HCT116 (cell line): Measurements from ENCODE around the gene LIPA. TPM values are rescaled to one million over a fixed set of nuclear protein-coding genes. Genes with fewer than 3 reads are reported as not detected.
"Not testable (repeated sequence)": the region's sequence is repeated elsewhere in the genome, so short reads cannot be mapped to it uniquely, and the experiment has no call there.

ENCODE experiments used
- ATAC-seq: fragments of 200-7000 bp; cut with Tn5 transposase; 2 replicates; pipeline ENCODE4 v1.9.1; 2020; ENCODE audit warnings: mild to moderate bottlenecking, moderate library complexity
- BruUV-seq: library from RNA; stranded (reverse); fragments of 400-500 nt; replicated peaks from 2 replicates; lab custom pipeline; 2021; lab: Mats Ljungman, UMichigan
- CTCF ChIA-PET: fragments of 300-600 bp; sonication (Branson Sonifier 250); formaldehyde crosslinking; loops from one replicate; lab custom pipeline; 2021; ENCODE audit warnings: antibody characterized with exemption; lab: Charles Lee
- POLR2A ChIA-PET: fragments of 300-600, 350-600 bp; sonication (Branson Sonifier 250); formaldehyde crosslinking; loops from one replicate; lab custom pipeline; 2021; ENCODE audit warnings: antibody characterized with exemption; lab: Charles Lee
- RAD21 ChIA-PET, 2 experiments: fragments of 300-600 bp; sonication (Branson Sonifier 250); formaldehyde crosslinking; loops; one replicate each; lab custom pipeline; 2023; ENCODE audit warnings: low total read pairs in 2 of 2; ENCODE audit not compliant: uncharacterized antibody in 2 of 2, unreplicated experiment in 2 of 2, low non-redundant PET in 1 of 2; lab: Charles Lee
- DNase-seq: peaks from one replicate; pipeline ENCODE4 v3.0.0-alpha.2; 2010; ENCODE audit warnings: low read depth, low spot score
- H2AFZ ChIP-seq: fragments of 200-600 bp; shearing (Covaris generic), sonication (generic); 2 replicates; pipeline ENCODE4 v1.6.1; 2017; ENCODE audit warnings: low read depth, mixed run types, mixed read lengths, antibody characterized with exemption, low read length; ENCODE audit not compliant: poor library complexity, severe bottlenecking
- H3K27ac ChIP-seq: 2 replicates; pipeline ENCODE4 v1.5.1; 2012; ENCODE audit warnings: low read depth, low read length
- H3K27me3 ChIP-seq: fragments of 200-600 bp; sonication (generic); 2 replicates; pipeline ENCODE4 v1.6.1; 2016; ENCODE audit warnings: mixed run types, low read length, mixed read lengths; ENCODE audit not compliant: insufficient read depth
- H3K36me3 ChIP-seq, 2 experiments: fragments of 200-500 bp in 1 of 2; fragments of 200-600 bp in 1 of 2; sonication (Bioruptor generic) in 1 of 2; sonication (generic) in 1 of 2; 2 replicates each; pipeline versions ENCODE4 v1.5.1 to v1.6.1; 2014 to 2016; ENCODE audit warnings: low read length in 2 of 2, inconsistent platforms in 1 of 2, mixed read lengths in 1 of 2, mixed run types in 1 of 2; ENCODE audit not compliant: insufficient read depth in 2 of 2, control insufficient read depth in 1 of 2
- H3K4me1 ChIP-seq, 2 experiments: fragments of 200-600 bp in 1 of 2; sonication (generic) in 1 of 2; 2 replicates each; pipeline versions ENCODE4 v1.5.1 to v1.6.1; 2012 to 2017; ENCODE audit warnings: low read length in 2 of 2, inconsistent platforms in 1 of 2, mild to moderate bottlenecking in 1 of 2, mixed read lengths in 1 of 2, mixed run types in 1 of 2, moderate library complexity in 1 of 2; ENCODE audit not compliant: insufficient read depth in 2 of 2, control insufficient read depth in 1 of 2
- H3K4me2 ChIP-seq: fragments of 200-600 bp; sonication (generic); 2 replicates; pipeline ENCODE4 v1.6.1; 2017; ENCODE audit warnings: mixed run types, low read length, mixed read lengths
- H3K4me3 ChIP-seq, 2 experiments: fragments of 200-600 bp in 1 of 2; sonication (generic) in 1 of 2; replicated peaks in 1 of 2; 2 replicates each; pipeline ENCODE4 v1.5.1; 2011 to 2016; ENCODE audit warnings: low read length in 2 of 2, control low read depth in 1 of 2, low read depth in 1 of 2, mild to moderate bottlenecking in 1 of 2, mixed read lengths in 1 of 2, mixed run types in 1 of 2
- H3K79me2 ChIP-seq: fragments of 200-600 bp; sonication (generic); 2 replicates; pipeline ENCODE4 v1.6.1; 2017; ENCODE audit warnings: mild to moderate bottlenecking, mixed run types, low read length, moderate library complexity, mixed read lengths; ENCODE audit not compliant: insufficient read depth
- H3K9ac ChIP-seq: fragments of 200-600 bp; sonication (generic); 2 replicates; pipeline ENCODE4 v1.6.1; 2016; ENCODE audit warnings: low read length, mixed read lengths
- H3K9me2 ChIP-seq: fragments of 200-600 bp; sonication (generic), shearing (Covaris generic); 2 replicates; pipeline ENCODE4 v1.6.1; 2017; ENCODE audit warnings: mixed run types, mild to moderate bottlenecking, moderate library complexity; ENCODE audit not compliant: insufficient read depth
- H3K9me3 ChIP-seq, 2 experiments: fragments of 200-500 bp in 1 of 2; fragments of 200-600 bp in 1 of 2; sonication (Bioruptor generic) in 1 of 2; sonication (generic) in 1 of 2; 2 replicates each; pipeline ENCODE4 v1.6.1; 2014 to 2017; ENCODE audit warnings: low read length in 2 of 2, mixed read lengths in 2 of 2, inconsistent platforms in 1 of 2, low read depth in 1 of 2, mild to moderate bottlenecking in 1 of 2, mixed run types in 1 of 2, moderate library complexity in 1 of 2; ENCODE audit not compliant: control insufficient read depth in 1 of 2, insufficient read depth in 1 of 2
- H4K20me1 ChIP-seq: fragments of 200-600 bp; sonication (generic), shearing (Covaris generic); 2 replicates; pipeline ENCODE4 v1.6.1; 2017; ENCODE audit warnings: mixed run types, mild to moderate bottlenecking, moderate library complexity; ENCODE audit not compliant: insufficient read depth
- ATF3 ChIP-seq: IDR thresholded peaks from 2 replicates; pipeline ENCODE4 v1.6.1; 2012
- CEBPB ChIP-seq: IDR thresholded peaks from 2 replicates; pipeline ENCODE4 v1.6.1; 2012; ENCODE audit warnings: low read depth
- CTCF ChIP-seq, 3 experiments: fragments of 200-600 bp in 1 of 3; sonication (generic) in 1 of 3; IDR thresholded peaks in 2 of 3; conservative IDR thresholded peaks in 1 of 3; 2 replicates each; pipeline ENCODE4 v1.5.1; 2012 to 2017; ENCODE audit warnings: low read depth in 2 of 3, low read length in 2 of 3, antibody characterized with exemption in 1 of 3, borderline replicate concordance in 1 of 3, control low read depth in 1 of 3, mild to moderate bottlenecking in 1 of 3, mixed read lengths in 1 of 3, mixed run types in 1 of 3, moderate library complexity in 1 of 3; ENCODE audit not compliant: insufficient read depth in 1 of 3
- EGR1 ChIP-seq: IDR thresholded peaks from 2 replicates; pipeline ENCODE4 v1.6.1; 2012; ENCODE audit warnings: low read depth
- EZH2phosphoT487 ChIP-seq: fragments of 200-600 bp; IDR thresholded peaks from 2 replicates; pipeline ENCODE4 v1.6.1; 2018; ENCODE audit warnings: antibody characterized with exemption, borderline replicate concordance
- FOSL1 ChIP-seq: IDR thresholded peaks from 2 replicates; pipeline ENCODE4 v1.6.1; 2012; ENCODE audit warnings: low read depth
- MAX ChIP-seq: IDR thresholded peaks from 2 replicates; pipeline ENCODE4 v1.6.1; 2012
- POLR2A ChIP-seq: IDR thresholded peaks from 2 replicates; pipeline ENCODE4 v1.7.0; 2011; ENCODE audit warnings: borderline replicate concordance; ENCODE audit not compliant: insufficient read depth, insufficient read length; ENCODE audit errors: extremely low read depth
- POLR2AphosphoS5 ChIP-seq: IDR thresholded peaks from 2 replicates; pipeline ENCODE4 v1.6.1; 2011; ENCODE audit warnings: mild to moderate bottlenecking, low read depth, low read length, moderate library complexity
- RAD21 ChIP-seq: IDR thresholded peaks from 2 replicates; pipeline ENCODE4 v1.6.1; 2012; ENCODE audit warnings: low read depth, mild to moderate bottlenecking
- SP1 ChIP-seq: IDR thresholded peaks from 2 replicates; pipeline ENCODE4 v1.6.1; 2012; ENCODE audit warnings: low read depth
- SRF ChIP-seq: IDR thresholded peaks from 2 replicates; pipeline ENCODE4 v1.6.1; 2012; ENCODE audit warnings: low read depth
- YY1 ChIP-seq: IDR thresholded peaks from 2 replicates; pipeline ENCODE4 v1.6.1; 2011; ENCODE audit warnings: low read length, low read depth, moderate library complexity, mild to moderate bottlenecking; ENCODE audit not compliant: insufficient replicate concordance; ENCODE audit errors: extremely low read depth
- ZNF274 ChIP-seq: fragments of 200-500 bp; sonication (Bioruptor generic); IDR thresholded peaks from 2 replicates; pipeline ENCODE4 v1.6.1; 2014; ENCODE audit warnings: mild to moderate bottlenecking, low read depth, low read length, inconsistent platforms
- intact Hi-C: fragments of 100-400 bp; cut with micrococcal nuclease; formaldehyde crosslinking; loops from 2 replicates; pipeline ENCODE4 v1.10.0; 2022
- total RNA-seq: library from RNA; stranded (reverse); gene quantifications from one replicate; pipeline ENCODE4 v1.2.1, GENCODE V29; 2021; ENCODE audit not compliant: unreplicated experiment

Gene LIPA
- total RNA-seq, 1 experiment from 2014 or later: 27.1 TPM

- H3K9ac ChIP-seq: no peak overlapping the region
- no peak overlapping the region for H3K4me2 ChIP-seq
- H3K9me2 ChIP-seq: no peaks in the 10 kb centered on the region
- H3K79me2 ChIP-seq: no peaks in the 10 kb centered on the region
- TF ChIP-seq ZNF274 (no peak), EZH2phosphoT487 (no peak), CEBPB (no peak), YY1 (no peak), SRF (no peak), POLR2A (no peak), MAX (no peak), ATF3 (no peak), FOSL1 (no peak), CTCF (IDR thresholded peaks at IDR 0.05 in 2 of 3, conservative IDR thresholded peaks at IDR 0.05 in 1 of 3; ENCODE audit: borderline replicate concordance in 1 of 3, insufficient read depth in 1 of 3, low read depth in 2 of 3, low read length in 2 of 3) (no peak), EGR1 (no peak), SP1 (no peak), RAD21 (no peak), POLR2AphosphoS5 (no peak)
- intact Hi-C loops: no loop called here
- H4K20me1 ChIP-seq: no peaks in the 10 kb centered on the region
- H3K36me3 ChIP-seq: no peaks in the 10 kb centered on the region
- ChIA-PET CTCF (no interaction called here), POLR2A (no interaction called here), RAD21 (no interaction called here)
- H3K4me1 ChIP-seq: no peaks in the 10 kb centered on the region
- ATAC-seq (no peak), DNase-seq (no peak)
- H3K27me3 ChIP-seq: no peaks in the 10 kb centered on the region
- H2AFZ ChIP-seq: no peak overlapping the region
- H3K9me3 ChIP-seq: no peaks in the 10 kb centered on the region
- H3K4me3 ChIP-seq: no peak overlapping the region
- H3K27ac ChIP-seq: no peak overlapping the region
- BruUV-seq: no TSS peak
These were observed 54.1 kb downstream of the LIPA start for GRCh38 chr10:89197473-89197872.

GRCh38 chr10:89191301-89191700, 60.3 kb downstream of the LIPA start:
- H3K9ac ChIP-seq, RAD21 ChIA-PET, H3K4me3 ChIP-seq, H4K20me1 ChIP-seq, H3K9me3 ChIP-seq, H3K9me2 ChIP-seq, DNase-seq, H3K36me3 ChIP-seq, H3K27ac ChIP-seq, H3K79me2 ChIP-seq, CTCF ChIA-PET, intact Hi-C loops, BruUV-seq, POLR2A ChIA-PET, H3K4me1 ChIP-seq, H2AFZ ChIP-seq, ATAC-seq, H3K27me3 ChIP-seq, H3K4me2 ChIP-seq: not testable (repeated sequence)
